AG09309 (cell line): Measurements from ENCODE around the gene GPN1.

Source experiments
- DNase-seq: peaks from one replicate; pipeline ENCODE4 v3.0.0-alpha.2; 2010; ENCODE audit warnings: low read depth
- H3K4me3 ChIP-seq: 2 replicates; pipeline ENCODE4 v1.5.1; 2011; ENCODE audit warnings: mild to moderate bottlenecking, low read depth, low read length, moderate library complexity; ENCODE audit not compliant: control insufficient read depth
- TF ChIP-seq, protein P1 (sequence below): IDR thresholded peaks from 2 replicates; pipeline ENCODE4 v1.5.1; 2011; ENCODE audit warnings: mild to moderate bottlenecking, low read depth, low read length, inconsistent platforms; ENCODE audit not compliant: insufficient read depth, control insufficient read depth; ENCODE audit errors: missing control alignments

GPN1 gene

DNA sequence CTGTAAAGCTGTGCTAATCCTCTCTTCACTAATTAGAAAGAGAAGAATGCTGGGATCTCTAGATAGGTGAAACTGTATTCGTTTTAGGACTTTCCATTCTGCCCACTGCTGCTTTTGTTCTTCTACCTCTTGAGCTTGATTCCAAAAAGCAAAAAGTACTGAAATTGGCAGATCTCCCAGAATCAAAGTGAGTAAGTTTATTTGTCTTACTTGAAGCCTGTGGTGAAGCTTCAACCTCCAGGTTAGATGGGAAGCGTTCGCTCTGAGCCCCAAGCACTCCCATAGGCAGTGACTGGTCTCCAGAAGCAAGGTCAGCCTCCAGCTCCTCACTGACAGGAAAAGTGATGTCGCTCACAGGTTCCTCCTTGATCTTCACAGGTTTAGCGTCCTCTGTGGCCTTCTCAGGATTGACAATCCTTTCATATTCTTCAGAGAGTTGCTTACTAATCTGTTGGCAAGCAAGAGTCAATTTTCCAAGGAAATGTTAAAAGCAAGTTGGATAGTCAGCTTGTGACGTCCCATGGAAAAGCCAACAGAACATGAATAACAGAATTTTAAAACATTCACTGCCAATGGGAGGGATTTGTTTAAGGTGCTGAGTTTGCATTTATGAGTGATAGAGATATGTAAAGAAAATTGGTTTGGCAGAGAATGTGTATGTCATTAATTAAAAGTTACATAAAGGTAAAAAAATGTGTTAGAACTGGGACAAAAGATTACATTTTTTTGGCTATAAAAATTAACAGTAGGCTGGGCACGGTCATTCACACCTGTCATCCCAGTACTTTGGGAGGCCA is 26.5 kb downstream of the GPN1 start:
- TF ChIP-seq, protein P1, sequence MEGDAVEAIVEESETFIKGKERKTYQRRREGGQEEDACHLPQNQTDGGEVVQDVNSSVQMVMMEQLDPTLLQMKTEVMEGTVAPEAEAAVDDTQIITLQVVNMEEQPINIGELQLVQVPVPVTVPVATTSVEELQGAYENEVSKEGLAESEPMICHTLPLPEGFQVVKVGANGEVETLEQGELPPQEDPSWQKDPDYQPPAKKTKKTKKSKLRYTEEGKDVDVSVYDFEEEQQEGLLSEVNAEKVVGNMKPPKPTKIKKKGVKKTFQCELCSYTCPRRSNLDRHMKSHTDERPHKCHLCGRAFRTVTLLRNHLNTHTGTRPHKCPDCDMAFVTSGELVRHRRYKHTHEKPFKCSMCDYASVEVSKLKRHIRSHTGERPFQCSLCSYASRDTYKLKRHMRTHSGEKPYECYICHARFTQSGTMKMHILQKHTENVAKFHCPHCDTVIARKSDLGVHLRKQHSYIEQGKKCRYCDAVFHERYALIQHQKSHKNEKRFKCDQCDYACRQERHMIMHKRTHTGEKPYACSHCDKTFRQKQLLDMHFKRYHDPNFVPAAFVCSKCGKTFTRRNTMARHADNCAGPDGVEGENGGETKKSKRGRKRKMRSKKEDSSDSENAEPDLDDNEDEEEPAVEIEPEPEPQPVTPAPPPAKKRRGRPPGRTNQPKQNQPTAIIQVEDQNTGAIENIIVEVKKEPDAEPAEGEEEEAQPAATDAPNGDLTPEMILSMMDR: no peak
- DNase-seq: no peak
- H3K4me3 ChIP-seq: no peak overlapping the region

GRCh38 chr2:27661371-27661770 is 32.5 kb downstream of the GPN1 start:
- no peak for DNase-seq
- TF ChIP-seq, protein P1: no peak
- H3K4me3 ChIP-seq: no peak overlapping the region

GRCh38 chr2:27663285-27664153 is 34.7 kb downstream of the GPN1 start, which contains the start of the genes SLC4A1AP and SUPT7L:
SLC4A1AP (plus strand) TSS chr2:27663889; CDS start chr2:27663915, 26 bp downstream.
SUPT7L (minus strand) TSS chr2:27663614; CDS start chr2:27662192, 1,422 bp downstream.
- TF ChIP-seq, protein P1: no peak
- peak; percentile 57 for DNase-seq
- H3K4me3 ChIP-seq: peak within 1 kb of the TSS; percentile 88

DNA sequence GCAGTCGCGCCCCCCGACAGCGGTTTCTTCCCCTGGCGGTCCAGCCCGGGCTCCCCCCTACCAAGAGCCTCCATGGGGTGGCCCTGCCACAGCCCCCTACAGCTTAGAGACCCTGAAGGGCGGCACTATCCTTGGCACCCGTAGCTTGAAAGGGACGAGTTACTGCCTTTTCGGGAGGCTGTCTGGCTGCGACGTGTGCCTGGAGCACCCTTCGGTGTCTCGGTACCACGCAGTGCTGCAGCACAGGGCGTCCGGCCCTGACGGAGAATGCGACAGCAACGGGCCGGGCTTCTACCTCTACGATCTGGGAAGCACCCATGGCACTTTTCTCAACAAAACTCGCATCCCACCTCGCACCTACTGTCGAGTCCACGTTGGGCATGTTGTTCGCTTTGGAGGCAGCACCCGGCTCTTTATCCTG is 35.3 kb downstream of the GPN1 start:
- TF ChIP-seq, protein P1: peak; percentile 13
- peak overlapping the region; percentile 88 for H3K4me3 ChIP-seq
- no peak for DNase-seq

DNA sequence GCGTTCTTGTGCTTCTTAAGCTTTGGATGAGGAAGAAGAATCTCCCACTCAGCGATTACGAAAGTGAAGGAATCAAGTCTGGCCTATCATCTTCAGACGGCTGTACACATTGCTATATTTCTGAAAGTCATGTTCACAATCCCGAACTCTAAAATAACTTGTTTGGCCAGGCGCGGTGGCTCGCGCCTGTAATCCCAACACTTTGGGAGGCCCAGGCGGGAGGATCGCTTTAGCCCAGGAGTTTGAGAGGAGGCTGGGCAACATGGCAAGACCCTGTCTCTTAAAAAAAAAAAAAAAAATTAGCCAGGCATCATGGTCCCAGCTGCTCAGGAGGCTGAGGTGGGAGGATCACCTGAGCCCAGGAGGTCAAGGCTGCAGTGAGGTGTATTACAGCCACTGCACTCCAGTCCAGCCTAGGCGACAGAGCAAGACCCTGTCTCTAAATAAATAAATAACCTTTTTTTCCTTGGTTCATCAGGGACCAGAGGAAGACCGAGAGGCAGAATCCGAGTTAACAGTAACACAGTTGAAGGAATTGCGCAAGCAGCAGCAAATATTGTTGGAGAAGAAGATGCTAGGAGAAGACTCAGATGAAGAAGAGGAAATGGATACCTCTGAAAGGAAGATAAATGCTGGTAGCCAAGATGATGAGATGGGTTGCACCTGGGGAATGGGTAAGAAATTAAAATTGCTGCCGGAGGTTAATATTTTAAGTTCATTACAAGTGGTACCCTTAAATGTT is 35.9 kb downstream of the GPN1 start:
- no peak for DNase-seq
- TF ChIP-seq, protein P1: no peak
- H3K4me3 ChIP-seq: peak overlapping the region; percentile 88

DNA sequence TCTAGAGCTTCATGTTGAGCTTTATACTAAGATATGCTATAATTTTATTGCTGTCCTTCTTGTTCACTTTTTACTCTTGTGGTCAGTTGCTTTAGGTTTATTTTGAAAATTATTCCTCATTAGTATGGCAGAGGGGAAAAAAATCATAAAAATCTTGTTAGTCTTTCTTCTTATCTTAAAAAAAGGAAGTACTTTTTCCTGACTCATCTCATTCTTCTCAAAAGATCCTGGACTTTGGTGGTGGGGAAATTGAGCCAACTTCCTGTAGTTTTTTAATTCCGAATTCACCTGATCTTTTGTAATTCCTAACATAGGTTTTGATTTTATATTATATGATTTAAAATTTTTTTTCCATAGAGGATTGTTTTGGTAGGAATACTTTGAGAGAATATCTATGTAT is 38.6 kb downstream of the GPN1 start:
- TF ChIP-seq, protein P1: no peak
- DNase-seq: no peak

More for the DNA sequence above, 38.6 kb downstream of the GPN1 start:
- H3K4me3 ChIP-seq: no peak overlapping the region
